PFSK-1 (cell line): ENCODE results near the gene HMBS.

Experiments used
- POLR2AphosphoS5 ChIP-seq: IDR thresholded peaks from 2 replicates; pipeline ENCODE4 v1.6.1; 2012; ENCODE audit warnings: low read depth, mild to moderate bottlenecking, control low read depth, low read length, moderate library complexity
- SIN3A ChIP-seq: IDR thresholded peaks from 2 replicates; pipeline ENCODE4 v1.6.1; 2012; ENCODE audit warnings: mild to moderate bottlenecking, low read length, moderate library complexity, borderline replicate concordance; ENCODE audit not compliant: insufficient read depth

GRCh38 chr11:119100246-119100970 lies 15.7 kb downstream of the HMBS start:
- TF ChIP-seq SIN3A (no peak), POLR2AphosphoS5 (no peak)
